GM23248 (cell line): ENCODE measurements around the gene TARBP2.

Source experiments
- EZH2 ChIP-seq: fragments of 200-600 bp; sonication (generic); IDR thresholded peaks from 2 replicates; pipeline ENCODE4 v1.6.1; 2018; ENCODE audit warnings: antibody characterized with exemption, mild to moderate bottlenecking; ENCODE audit not compliant: insufficient read depth, poor library complexity, severe bottlenecking
- EZH2phosphoT487 ChIP-seq: fragments of 200-600 bp; sonication (generic); IDR thresholded peaks from 2 replicates; pipeline ENCODE4 v1.6.1; 2018; ENCODE audit warnings: antibody characterized with exemption, moderate library complexity, mild to moderate bottlenecking, low read depth; ENCODE audit not compliant: insufficient read depth

DNA sequence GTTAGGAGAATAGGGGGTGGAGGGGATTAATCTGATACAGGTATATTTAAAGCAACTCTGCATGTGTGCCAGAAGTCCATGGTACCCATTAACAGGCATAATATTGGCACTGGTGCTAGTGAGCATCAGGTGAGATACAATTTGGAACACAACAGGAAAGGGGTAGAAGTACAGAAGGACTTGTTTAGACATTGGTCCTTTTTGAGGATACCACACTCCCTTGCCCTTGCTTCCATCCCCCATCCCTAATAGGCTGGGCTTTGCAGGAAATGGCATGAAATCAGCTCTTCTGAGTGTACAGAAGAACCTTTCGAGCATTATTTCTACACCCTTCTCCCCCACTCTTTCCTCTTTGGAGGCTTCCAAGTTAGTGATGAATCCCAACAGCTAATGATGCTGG is 32.8 kb upstream of the TARBP2 start:
- TF ChIP-seq EZH2phosphoT487: no peak
- TF ChIP-seq EZH2: no peak
